Stomach (tissue), 9 donors: ENCODE measurements around the gene CMTM2. TPM values are rescaled to one million over a fixed set of nuclear protein-coding genes. Genes with fewer than 3 reads are reported as not detected.

ENCODE experiments used
- DNase-seq, 2 donors: peaks; one replicate each; pipeline versions ENCODE4 v3.0.0 to v3.0.0-alpha.2; 2013 to 2019
- H3K27ac ChIP-seq, 5 donors: fragments of 200-600 bp in 4 of 5; sonication (generic) in 4 of 5; one replicate each; pipeline ENCODE4 v1.5.1; 2013 to 2019; ENCODE audit warnings: mild to moderate bottlenecking in 1 of 5, moderate library complexity in 1 of 5
- H3K27me3 ChIP-seq, 3 donors: fragments of 200-600 bp; sonication (generic); one replicate each; pipeline ENCODE4 v1.5.1; 2017 to 2019; ENCODE audit warnings: mixed run types in 1 of 3
- H3K36me3 ChIP-seq, 4 donors: fragments of 200-600 bp; sonication (generic); 1 replicate in 3 of 4; 2 replicates in 1 of 4; pipeline ENCODE4 v1.5.1; 2016 to 2019
- H3K4me1 ChIP-seq, 4 donors: fragments of 200-600 bp; sonication (generic); one replicate each; pipeline ENCODE4 v1.5.1; 2016 to 2019
- H3K4me3 ChIP-seq, 4 donors: fragments of 200-600 bp; sonication (generic) in 3 of 4; one replicate each; pipeline ENCODE4 v1.5.1; 2016 to 2019; ENCODE audit warnings: mild to moderate bottlenecking in 1 of 4
- H3K9me3 ChIP-seq, 4 donors: fragments of 200-600 bp; sonication (generic); one replicate each; pipeline ENCODE4 v1.5.1; 2016 to 2019
- EP300 ChIP-seq: sonication (generic); formaldehyde crosslinking; IDR thresholded peaks from one replicate; pipeline ENCODE4 v1.6.1; 2017; ENCODE audit warnings: antibody characterized with exemption
- POLR2A ChIP-seq, 4 donors: fragments of 450-650 bp; IDR thresholded peaks; one replicate each; pipeline ENCODE4 v1.6.1; 2016; ENCODE audit warnings: antibody characterized with exemption in 4 of 4, control low read depth in 2 of 4, mild to moderate bottlenecking in 1 of 4, moderate library complexity in 1 of 4
- POLR2AphosphoS5 ChIP-seq, 3 donors: sonication (generic); formaldehyde crosslinking; IDR thresholded peaks; one replicate each; pipeline ENCODE4 v1.6.1; 2016; ENCODE audit warnings: antibody characterized with exemption in 3 of 3
- whole genome bisulfite sequencing, 5 donors: extraction: QIAGEN DNeasy Blood & Tissue Kit in 3 of 5; methylation state at CpG; one replicate each; pipeline versions ENCODE4 v1.1.5 to v1.1.7; 2013 to 2018; 5-methylcytosine and 5-hydroxymethylcytosine counted together
- intact Hi-C: fragments of 100-400 bp; cut with DNase I; formaldehyde crosslinking; loops from one replicate; pipeline ENCODE4 v1.15.1; 2023; ENCODE audit warnings: low total_unique reads
- polyA plus RNA-seq, 3 donors: library from polyadenylated mRNA; stranded (reverse); fragments of 200-250 nt; gene quantifications; one replicate each; pipeline ENCODE4 v1.2.3, GENCODE V29; 2013
- total RNA-seq, 5 donors: library from RNA; depleted of rRNA; stranded (reverse); fragments of >200 nt; gene quantifications; one replicate each; pipeline versions ENCODE4 v1.1.0 to v1.2.3, GENCODE V29; 2014 to 2016
- TF ChIP-seq, protein P1 (sequence below), 7 experiments: fragments of 450-650 bp in 4 of 7; fragments of 200-600 bp in 3 of 7; sonication (generic) in 3 of 7; IDR thresholded peaks; one replicate each; pipeline ENCODE4 v1.5.1; 2016 to 2019; ENCODE audit warnings: antibody characterized with exemption in 7 of 7, control low read depth in 2 of 7, mild to moderate bottlenecking in 1 of 7
- donor health status: healthy with polysubstance abuse.
- donor health status: Bipolar disorder and iron deficiency.
- donor health status: healthy.

CMTM2 gene
- total and polyA plus RNA-seq, 8 donors = 0.48 to 0.50 TPM; not detected in 6

DNA sequence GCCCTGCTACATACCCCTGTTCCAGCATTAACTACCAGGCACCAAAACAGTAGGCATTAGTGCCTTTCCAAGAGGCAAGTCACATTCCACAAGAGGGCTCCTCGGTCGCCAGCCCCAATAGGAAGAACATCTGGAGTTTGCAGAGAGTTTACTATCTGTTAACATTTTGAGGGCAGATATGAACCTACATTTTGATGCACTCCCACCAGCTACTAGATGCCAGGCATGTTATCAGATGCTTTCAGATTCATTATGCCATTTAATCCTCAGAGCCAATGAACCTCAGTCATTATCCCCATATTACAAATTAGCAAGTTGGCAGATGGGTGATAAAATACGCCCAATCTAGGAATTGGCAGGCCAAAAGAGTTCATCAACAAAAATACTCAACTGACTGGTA, 4.2 kb upstream of the CMTM2 start:
- Histone ChIP-seq H3K9me3 (no peaks in the 10 kb centered on the region), H3K27me3 (peaks cover 0 to 22% (median 7%) of the 10 kb centered on the region in 3 donors), H3K27ac (no peak overlapping the region), H3K36me3 (no peaks in the 10 kb centered on the region), H3K4me1 (peaks cover 0 to 22% (median 9%) of the 10 kb centered on the region in 4 donors), H3K4me3 (no peak overlapping the region)
- intact Hi-C loops = no loop called here
- WGBS, 5 donors = 98 to 100% (median 99%) methylated on average over 3 of the region's 3 CpGs
- DNase-seq = no peak
- TF ChIP-seq, protein P1, sequence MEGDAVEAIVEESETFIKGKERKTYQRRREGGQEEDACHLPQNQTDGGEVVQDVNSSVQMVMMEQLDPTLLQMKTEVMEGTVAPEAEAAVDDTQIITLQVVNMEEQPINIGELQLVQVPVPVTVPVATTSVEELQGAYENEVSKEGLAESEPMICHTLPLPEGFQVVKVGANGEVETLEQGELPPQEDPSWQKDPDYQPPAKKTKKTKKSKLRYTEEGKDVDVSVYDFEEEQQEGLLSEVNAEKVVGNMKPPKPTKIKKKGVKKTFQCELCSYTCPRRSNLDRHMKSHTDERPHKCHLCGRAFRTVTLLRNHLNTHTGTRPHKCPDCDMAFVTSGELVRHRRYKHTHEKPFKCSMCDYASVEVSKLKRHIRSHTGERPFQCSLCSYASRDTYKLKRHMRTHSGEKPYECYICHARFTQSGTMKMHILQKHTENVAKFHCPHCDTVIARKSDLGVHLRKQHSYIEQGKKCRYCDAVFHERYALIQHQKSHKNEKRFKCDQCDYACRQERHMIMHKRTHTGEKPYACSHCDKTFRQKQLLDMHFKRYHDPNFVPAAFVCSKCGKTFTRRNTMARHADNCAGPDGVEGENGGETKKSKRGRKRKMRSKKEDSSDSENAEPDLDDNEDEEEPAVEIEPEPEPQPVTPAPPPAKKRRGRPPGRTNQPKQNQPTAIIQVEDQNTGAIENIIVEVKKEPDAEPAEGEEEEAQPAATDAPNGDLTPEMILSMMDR (IDR thresholded peaks at IDR 0.05) = no peak
- no peak for TF ChIP-seq POLR2AphosphoS5 (IDR thresholded peaks at IDR 0.05)
- TF ChIP-seq POLR2A (IDR thresholded peaks at IDR 0.05) = no peak
- no peak for TF ChIP-seq EP300

DNA sequence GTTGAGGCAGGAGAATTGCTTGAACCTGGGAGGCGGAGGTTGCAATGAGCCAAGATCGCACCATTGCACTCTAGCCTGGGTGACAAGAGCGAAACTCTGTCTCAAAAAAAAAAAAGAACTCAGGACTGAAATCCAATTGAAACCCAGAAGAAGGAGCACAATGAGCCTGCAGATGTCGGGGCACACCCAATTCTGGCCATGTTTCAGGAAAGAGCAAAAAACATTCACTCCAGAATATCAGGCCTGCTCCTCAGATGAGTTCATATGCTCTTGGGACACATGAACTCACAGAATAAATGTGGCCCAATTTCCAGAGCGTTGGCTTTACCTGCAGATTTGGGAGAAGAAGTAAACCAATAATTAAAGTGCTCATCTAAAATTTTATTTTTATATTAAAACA, 3.0 kb upstream of the CMTM2 start:
- peaks cover 0 to 24% (median 7%) of the 10 kb centered on the region in 3 donors for H3K27me3 ChIP-seq
- H3K36me3 ChIP-seq = no peaks in the 10 kb centered on the region
- 85 to 95% (median 90%) methylated on average over 5 of the region's 5 CpGs for WGBS, 5 donors
- intact Hi-C loops = no loop called here
- H3K9me3 ChIP-seq = no peaks in the 10 kb centered on the region
- no peak for TF ChIP-seq POLR2A (IDR thresholded peaks at IDR 0.05)
- no peak for TF ChIP-seq EP300
- TF ChIP-seq, protein P1 (IDR thresholded peaks at IDR 0.05) = no peak
- no peak for TF ChIP-seq POLR2AphosphoS5 (IDR thresholded peaks at IDR 0.05)
- peaks cover 0 to 17% (median 9%) of the 10 kb centered on the region in 4 donors for H3K4me1 ChIP-seq
- DNase-seq = no peak
- no peak overlapping the region for H3K27ac ChIP-seq
- H3K4me3 ChIP-seq = no peak overlapping the region

DNA sequence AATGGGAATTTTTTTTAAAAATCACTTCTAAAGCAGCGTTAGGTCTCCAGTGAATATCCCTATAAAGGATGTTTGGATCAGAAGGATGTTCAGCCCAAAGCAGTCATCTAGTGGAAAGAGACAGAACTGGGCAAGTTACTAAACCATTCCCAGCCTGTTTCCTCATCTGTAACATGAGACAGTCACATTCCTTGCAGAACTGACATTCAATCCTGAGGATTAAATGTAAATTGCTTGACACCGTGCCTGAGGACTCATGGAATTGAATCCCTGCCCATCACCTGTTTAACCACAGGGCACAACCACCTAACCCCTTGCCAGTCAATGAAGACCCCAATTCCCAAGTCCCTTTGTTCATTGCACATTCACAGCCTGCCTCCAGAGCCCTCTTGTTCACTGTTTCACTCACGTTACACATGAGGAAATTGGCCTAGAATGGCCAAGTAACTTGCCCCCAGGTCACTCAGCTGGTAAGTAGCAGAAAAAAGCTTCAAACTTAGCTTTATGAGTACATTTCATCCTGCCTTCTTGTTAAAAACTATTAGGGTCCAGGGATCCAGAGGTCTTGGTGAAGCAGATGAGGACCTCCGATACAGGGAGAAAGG, 1.4 kb downstream of the CMTM2 start:
- TF ChIP-seq POLR2AphosphoS5 (IDR thresholded peaks at IDR 0.05) (no peak), EP300 (no peak), POLR2A (IDR thresholded peaks at IDR 0.05) (no peak)
- TF ChIP-seq, protein P1 (IDR thresholded peaks at IDR 0.05) = no peak

DNA sequence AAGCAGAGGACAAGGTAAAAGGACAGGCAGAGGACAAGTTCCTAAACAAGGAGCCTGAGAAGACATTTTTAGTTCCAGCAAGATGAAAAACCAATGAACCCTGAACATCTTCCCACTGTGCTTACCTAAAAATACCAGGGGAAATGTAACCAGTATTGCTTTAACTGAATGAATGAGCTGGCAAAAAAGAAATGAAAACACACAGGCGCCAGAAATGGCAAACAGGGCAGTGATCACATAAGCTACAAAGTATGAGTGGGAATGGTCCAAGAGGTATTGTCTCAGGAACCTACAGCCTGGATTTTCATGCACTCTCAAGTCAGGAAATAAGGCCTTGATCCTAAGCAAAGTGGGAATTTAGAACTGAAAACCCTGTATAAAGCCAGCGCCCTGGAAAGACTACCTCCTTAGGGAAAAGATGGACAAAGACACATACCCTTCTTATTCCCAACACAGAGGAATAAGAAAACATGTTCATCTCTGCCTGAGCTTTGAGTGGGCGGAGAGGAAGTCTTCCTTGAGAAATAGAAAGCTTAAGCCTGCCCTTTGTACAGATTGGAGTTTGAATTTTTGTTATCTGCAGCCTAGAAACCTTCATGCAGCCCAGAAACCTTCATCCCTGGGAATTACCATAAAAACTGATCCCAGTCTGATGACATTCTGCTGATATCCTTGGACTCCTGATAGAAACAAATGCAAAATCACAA, 2.1 kb downstream of the CMTM2 start:
- intact Hi-C loops = no loop called here
- WGBS, 5 donors = 49 to 95% (median 87%) methylated on average over 3 of the region's 3 CpGs
- Histone ChIP-seq H3K9me3 (no peaks in the 10 kb centered on the region), H3K4me3 (no peak overlapping the region), H3K36me3 (peaks cover 0 to 5% (median 0%) of the 10 kb centered on the region in 4 donors), H3K4me1 (peaks cover 0 to 24% (median 9%) of the 10 kb centered on the region in 4 donors), H3K27me3 (peaks cover 0 to 24% (median 7%) of the 10 kb centered on the region in 3 donors), H3K27ac (no peak overlapping the region)
- DNase-seq = no peak
- no peak for TF ChIP-seq EP300
- no peak for TF ChIP-seq POLR2A (IDR thresholded peaks at IDR 0.05)

More for the DNA sequence above, 1.4 kb downstream of the CMTM2 start:
- intact Hi-C loops = no loop called here
- no peaks in the 10 kb centered on the region for H3K36me3 ChIP-seq
- no peak overlapping the region for H3K4me3 ChIP-seq
- H3K9me3 ChIP-seq = no peaks in the 10 kb centered on the region
- peaks cover 0 to 24% (median 7%) of the 10 kb centered on the region in 3 donors for H3K27me3 ChIP-seq
- no peak overlapping the region for H3K27ac ChIP-seq
- H3K4me1 ChIP-seq = peaks cover 0 to 18% (median 9%) of the 10 kb centered on the region in 4 donors
- WGBS, 5 donors = 74 to 81% (median 79%) methylated on average over 4 of the region's 4 CpGs
- no peak for DNase-seq
